ENCODE measurements around the gene MFN2. TPM values are rescaled to one million over a fixed set of nuclear protein-coding genes. Genes with fewer than 3 reads are reported as not detected.
A peak's percentile ranks its signal among the peaks of the same experiment; 100 is the strongest.

Gene MFN2
- total and polyA plus RNA-seq, 8 donors, result 45.4 to 82.0 (median 52.0) TPM

DNA sequence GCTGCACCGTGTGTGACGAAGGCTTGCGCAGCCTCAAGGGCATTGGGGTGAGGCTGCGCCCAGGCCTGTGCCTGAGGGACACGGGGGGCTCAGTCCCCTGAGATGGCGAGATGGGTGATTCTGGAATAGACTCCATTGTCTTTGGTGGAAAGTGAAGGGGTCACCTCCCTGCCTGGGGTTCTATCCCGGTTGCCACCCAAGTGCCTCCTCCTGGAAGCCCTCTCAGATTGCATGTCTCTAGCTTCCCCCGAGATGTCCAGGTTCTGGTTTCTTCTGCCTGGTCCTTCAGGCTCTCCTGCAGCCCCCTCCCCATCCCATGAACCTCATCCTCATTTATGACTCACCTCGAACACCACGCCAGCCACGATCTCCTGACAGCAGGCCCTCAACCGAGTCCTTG, 22.3 kb upstream of the MFN2 start:
- H3K9me3 ChIP-seq, result no peaks in the 10 kb centered on the region
- H3K4me3 ChIP-seq, result no peak overlapping the region
- ATAC-seq, result no peak
- intact Hi-C loops (cut with DNase I), result no loop called here
- TF ChIP-seq, protein P1, sequence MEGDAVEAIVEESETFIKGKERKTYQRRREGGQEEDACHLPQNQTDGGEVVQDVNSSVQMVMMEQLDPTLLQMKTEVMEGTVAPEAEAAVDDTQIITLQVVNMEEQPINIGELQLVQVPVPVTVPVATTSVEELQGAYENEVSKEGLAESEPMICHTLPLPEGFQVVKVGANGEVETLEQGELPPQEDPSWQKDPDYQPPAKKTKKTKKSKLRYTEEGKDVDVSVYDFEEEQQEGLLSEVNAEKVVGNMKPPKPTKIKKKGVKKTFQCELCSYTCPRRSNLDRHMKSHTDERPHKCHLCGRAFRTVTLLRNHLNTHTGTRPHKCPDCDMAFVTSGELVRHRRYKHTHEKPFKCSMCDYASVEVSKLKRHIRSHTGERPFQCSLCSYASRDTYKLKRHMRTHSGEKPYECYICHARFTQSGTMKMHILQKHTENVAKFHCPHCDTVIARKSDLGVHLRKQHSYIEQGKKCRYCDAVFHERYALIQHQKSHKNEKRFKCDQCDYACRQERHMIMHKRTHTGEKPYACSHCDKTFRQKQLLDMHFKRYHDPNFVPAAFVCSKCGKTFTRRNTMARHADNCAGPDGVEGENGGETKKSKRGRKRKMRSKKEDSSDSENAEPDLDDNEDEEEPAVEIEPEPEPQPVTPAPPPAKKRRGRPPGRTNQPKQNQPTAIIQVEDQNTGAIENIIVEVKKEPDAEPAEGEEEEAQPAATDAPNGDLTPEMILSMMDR (IDR thresholded peaks at IDR 0.05), result no peak
- H3K4me1 ChIP-seq, result peaks cover 0 to 23% of the 10 kb centered on the region in 2 donors
- no peaks in the 10 kb centered on the region for H3K27me3 ChIP-seq
- peaks cover 0 to 92% of the 10 kb centered on the region in 2 donors for H3K36me3 ChIP-seq
- DNase-seq, result no peak
- H3K27ac ChIP-seq, result no peak overlapping the region

DNA sequence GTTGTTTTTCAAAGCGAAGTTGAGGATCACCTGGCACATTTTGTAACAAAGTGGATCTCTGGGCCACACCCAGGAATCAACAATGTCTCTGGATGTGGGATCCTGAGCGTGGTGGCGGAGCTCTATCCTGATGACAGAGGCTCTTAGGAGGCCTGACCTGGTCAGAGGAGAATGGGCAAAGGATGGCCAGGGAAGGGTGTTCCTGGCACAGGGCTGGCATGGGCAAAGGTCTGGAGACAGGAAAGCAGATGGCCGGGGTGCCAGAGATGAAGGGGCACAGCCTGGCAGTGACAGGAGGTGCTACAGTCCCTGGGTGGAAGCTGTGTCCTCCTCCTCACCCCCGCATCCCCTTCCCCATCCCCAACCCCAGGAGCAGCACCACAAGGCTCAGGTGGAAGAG, 20.0 kb upstream of the MFN2 start:
- Histone ChIP-seq H3K4me3 (no peak overlapping the region), H3K27me3 (no peaks in the 10 kb centered on the region), H3K4me1 (peaks cover 0 to 18% of the 10 kb centered on the region in 2 donors), H3K9me3 (no peaks in the 10 kb centered on the region), H3K36me3 (peaks cover 0 to 93% of the 10 kb centered on the region in 2 donors), H3K27ac (peak overlapping the region in 1 of 2 donors; percentile 77)
- DNase-seq (no peak), ATAC-seq (no peak)
- TF ChIP-seq, protein P1 (IDR thresholded peaks at IDR 0.05), result no peak
- intact Hi-C loops (cut with DNase I), result loop anchor here in 1 of 2 donors (10.0 kb wide), 1 partner anchor 55 kb away; no protein-coding TSS in a partner anchor

DNA sequence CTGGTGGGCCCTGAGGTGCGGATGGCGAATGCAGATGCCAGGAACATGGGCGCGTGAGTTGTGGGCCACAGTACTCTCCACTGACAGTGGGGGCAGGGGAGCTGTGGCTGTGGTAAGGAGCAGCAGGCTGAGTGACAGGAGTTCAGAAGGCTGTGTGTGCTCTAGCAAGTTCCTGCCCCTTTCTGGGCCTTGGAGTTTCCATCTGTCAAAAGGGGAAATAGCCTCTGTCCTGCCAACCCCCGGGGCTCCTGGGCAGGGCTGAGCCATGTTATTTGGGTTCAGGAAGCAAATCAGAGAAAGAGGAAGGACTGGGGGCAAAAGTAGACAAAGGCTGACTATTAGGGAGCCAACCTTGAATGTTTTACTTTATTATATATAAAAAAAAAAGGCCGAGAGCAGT, 19.5 kb upstream of the MFN2 start:
- peaks cover 0 to 18% of the 10 kb centered on the region in 2 donors for H3K4me1 ChIP-seq
- ATAC-seq (peak; percentile 70), DNase-seq (peak in 2 of 4 donors; percentile 60 to 87)
- H3K9me3 ChIP-seq, result no peaks in the 10 kb centered on the region
- H3K36me3 ChIP-seq, result peaks cover 0 to 93% of the 10 kb centered on the region in 2 donors
- TF ChIP-seq, protein P1 (IDR thresholded peaks at IDR 0.05), result no peak
- intact Hi-C loops (cut with DNase I), result loop anchor here in 1 of 2 donors (10.0 kb wide), 1 partner anchor 56 kb away; no protein-coding TSS in a partner anchor
- no peaks in the 10 kb centered on the region for H3K27me3 ChIP-seq
- H3K4me3 ChIP-seq, result no peak overlapping the region
- H3K27ac ChIP-seq, result peak overlapping the region; percentile 16 to 77

DNA sequence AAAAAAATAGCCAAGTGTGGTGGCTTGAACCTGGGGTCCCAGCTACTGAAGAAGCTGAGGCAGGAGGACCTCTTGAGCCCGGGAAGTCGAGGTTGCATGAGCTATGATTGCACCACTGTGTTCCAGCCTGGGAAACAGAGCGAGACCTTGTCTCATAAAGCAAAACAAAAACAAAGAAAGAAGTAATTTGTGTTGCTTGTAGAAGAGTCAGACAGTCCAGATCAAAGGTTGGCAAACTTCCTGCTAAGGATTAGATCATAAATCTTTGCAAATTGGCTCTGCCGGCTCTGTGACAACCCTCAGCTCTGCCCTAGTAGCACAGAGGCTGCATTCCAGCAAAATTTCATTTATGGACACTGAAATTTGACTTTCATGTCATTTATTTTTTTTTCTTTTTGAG, 19.0 kb upstream of the MFN2 start:
- H3K27ac ChIP-seq, result peak overlapping the region; percentile 16 to 77
- H3K27me3 ChIP-seq, result no peaks in the 10 kb centered on the region
- ATAC-seq (peak; percentile 26), DNase-seq (no peak)
- peaks cover 0 to 18% of the 10 kb centered on the region in 2 donors for H3K4me1 ChIP-seq
- no peak overlapping the region for H3K4me3 ChIP-seq
- peaks cover 0 to 93% of the 10 kb centered on the region in 2 donors for H3K36me3 ChIP-seq
- TF ChIP-seq, protein P1 (IDR thresholded peaks at IDR 0.05), result no peak
- no peaks in the 10 kb centered on the region for H3K9me3 ChIP-seq
- intact Hi-C loops (cut with DNase I), result loop anchor here in 1 of 2 donors (10.0 kb wide), 1 partner anchor 56 kb away; no protein-coding TSS in a partner anchor

DNA sequence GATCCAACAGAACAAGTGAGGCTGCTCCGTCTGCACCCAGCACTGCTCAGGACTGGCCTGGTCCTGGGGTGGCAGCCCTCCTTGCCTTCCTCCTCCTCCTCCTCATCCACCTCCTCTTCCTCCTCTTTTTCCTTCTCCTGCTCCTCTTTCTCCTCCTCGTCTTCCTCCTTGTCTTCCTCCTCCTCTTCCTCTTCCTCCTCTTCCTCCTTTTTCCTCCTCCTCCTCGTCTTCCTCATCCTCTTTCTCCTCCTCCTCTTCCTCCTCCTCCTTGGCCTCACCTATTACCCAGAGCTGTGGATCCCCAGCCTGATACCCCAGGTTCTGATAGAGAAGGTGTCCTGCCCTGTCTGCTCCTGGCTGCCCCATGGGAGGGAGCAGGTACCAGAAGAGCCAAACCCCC, 16.6 kb upstream of the MFN2 start:
- Histone ChIP-seq H3K9me3 (no peaks in the 10 kb centered on the region), H3K4me3 (no peak overlapping the region), H3K36me3 (peaks cover 0 to 89% of the 10 kb centered on the region in 2 donors), H3K27ac (no peak overlapping the region), H3K27me3 (no peaks in the 10 kb centered on the region), H3K4me1 (peaks cover 0 to 18% of the 10 kb centered on the region in 2 donors)
- DNase-seq (no peak), ATAC-seq (no peak)
- TF ChIP-seq, protein P1 (IDR thresholded peaks at IDR 0.05), result no peak
- intact Hi-C loops (cut with DNase I), result loop anchor here in 1 of 2 donors (10.0 kb wide), 1 partner anchor 59 kb away; no protein-coding TSS in a partner anchor
